ENCODE data around the gene UVRAG. TPM values are rescaled to one million over a fixed set of nuclear protein-coding genes. Genes with fewer than 3 reads are reported as not detected.

The UVRAG gene
- polyA plus RNA-seq, 3 donors: 15.6 to 17.3 (median 16.7) TPM

GRCh38 chr11:76007166-76007565 lies 192.2 kb downstream of the UVRAG start:
- no peak for DNase-seq

- DNase-seq: no peak
Observed at GRCh38 chr11:76008474-76008873, 193.5 kb downstream of the UVRAG start.

- DNase-seq: no peak
Observed at GRCh38 chr11:76010051-76010450, 195.0 kb downstream of the UVRAG start.

- DNase-seq: no peak
Observed at GRCh38 chr11:76013526-76013925, 198.5 kb downstream of the UVRAG start.

- DNase-seq: no peak
Observed at GRCh38 chr11:76023236-76024068, 208.4 kb downstream of the UVRAG start.

GRCh38 chr11:76025068-76025467 lies 210.1 kb downstream of the UVRAG start:
- DNase-seq: peak; percentile 61

- DNase-seq: no peak
Observed at GRCh38 chr11:76025817-76026216, 210.8 kb downstream of the UVRAG start.

- DNase-seq: no peak
Observed at GRCh38 chr11:76026281-76026680, 211.3 kb downstream of the UVRAG start.

GRCh38 chr11:76026862-76027261 lies 211.9 kb downstream of the UVRAG start:
- DNase-seq: no peak

- DNase-seq: no peak
Observed at GRCh38 chr11:76030286-76030685, 215.3 kb downstream of the UVRAG start.

GRCh38 chr11:76030968-76031590 lies 216.1 kb downstream of the UVRAG start:
- DNase-seq: no peak

- DNase-seq: no peak
Observed at GRCh38 chr11:76033699-76034098, 218.7 kb downstream of the UVRAG start.

- DNase-seq: no peak
Observed at GRCh38 chr11:76035020-76035419, 220.0 kb downstream of the UVRAG start.

- DNase-seq: no peak
Observed at GRCh38 chr11:76038608-76039007, 223.6 kb downstream of the UVRAG start.

GRCh38 chr11:76041208-76041607 lies 226.2 kb downstream of the UVRAG start:
- DNase-seq: no peak

GRCh38 chr11:76044750-76045320 lies 229.8 kb downstream of the UVRAG start:
- DNase-seq: no peak

- DNase-seq: no peak
Observed at GRCh38 chr11:76047231-76047630, 232.2 kb downstream of the UVRAG start.

GRCh38 chr11:76047766-76048165 lies 232.8 kb downstream of the UVRAG start:
- DNase-seq: no peak

- DNase-seq: no peak
Observed at GRCh38 chr11:76048763-76049162, 233.8 kb downstream of the UVRAG start.

GRCh38 chr11:76049511-76049910 lies 234.5 kb downstream of the UVRAG start:
- no peak for DNase-seq

- DNase-seq: no peak
Observed at GRCh38 chr11:76051937-76052336, 236.9 kb downstream of the UVRAG start.

GRCh38 chr11:76054330-76054729 lies 239.3 kb downstream of the UVRAG start:
- DNase-seq: no peak

GRCh38 chr11:76056876-76057275 lies 241.9 kb downstream of the UVRAG start:
- no peak for DNase-seq
